Right ventricle myocardium inferior (tissue), 1 donor: Measurements from ENCODE around the gene EIF4E1B. TPM values are rescaled to one million over a fixed set of nuclear protein-coding genes. Genes with fewer than 3 reads are reported as not detected.

Experiments used
- ATAC-seq: fragments of 200-7000 bp; cut with Tn5 transposase; one replicate; pipeline ENCODE4 v1.9.1; 2020; ENCODE audit warnings: mild to moderate bottlenecking, moderate library complexity
- DNase-seq: peaks from one replicate; pipeline ENCODE4 v3.0.0; 2021; ENCODE audit errors: missing footprints
- intact Hi-C: fragments of 100-400 bp; cut with DNase I; formaldehyde crosslinking; loops from one replicate; pipeline ENCODE4 v1.11.0; 2022
- microRNA-seq: library from miRNA; unstranded; fragments of <30 nt; microRNA quantifications from one replicate; pipeline ENCODE4 v1.2.0, GENCODE V29; 2020
- total RNA-seq: library from RNA; stranded (reverse); fragmentation: NEBNext Ultra II Directional; extraction: Animal tissue kit (Norgen Biotek cat#: 25700); gene quantifications from one replicate; pipeline ENCODE4 v1.2.1, GENCODE V29; 2021
- donor health status: DM: no; HTN: yes; CAD: no; lungs with severe emphysema.

The EIF4E1B gene
- total RNA-seq, 1 donor from 2014 or later: not detected

DNA sequence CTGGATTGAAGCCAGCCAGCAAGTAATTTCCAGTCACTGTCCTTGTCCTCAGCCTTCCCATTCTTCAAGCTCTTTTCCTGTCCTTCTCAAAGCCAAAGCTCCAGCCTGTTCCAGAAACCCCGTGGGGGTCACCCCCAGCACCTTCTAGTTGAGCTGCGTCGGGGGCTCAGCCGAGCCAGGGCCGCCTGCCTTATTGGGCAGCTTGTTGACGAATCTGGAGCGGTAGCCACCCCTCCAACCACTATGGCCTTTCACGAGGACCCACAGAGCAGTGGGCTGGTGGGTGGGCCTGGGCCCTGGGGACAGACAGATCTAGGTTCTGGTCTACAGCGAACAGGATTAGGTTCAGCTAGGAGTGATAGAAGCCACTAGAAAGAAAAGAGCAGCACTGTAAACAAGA, 64.2 kb downstream of the EIF4E1B start:
- ATAC-seq: no peak
- DNase-seq: no peak
- intact Hi-C loops: no loop called here

DNA sequence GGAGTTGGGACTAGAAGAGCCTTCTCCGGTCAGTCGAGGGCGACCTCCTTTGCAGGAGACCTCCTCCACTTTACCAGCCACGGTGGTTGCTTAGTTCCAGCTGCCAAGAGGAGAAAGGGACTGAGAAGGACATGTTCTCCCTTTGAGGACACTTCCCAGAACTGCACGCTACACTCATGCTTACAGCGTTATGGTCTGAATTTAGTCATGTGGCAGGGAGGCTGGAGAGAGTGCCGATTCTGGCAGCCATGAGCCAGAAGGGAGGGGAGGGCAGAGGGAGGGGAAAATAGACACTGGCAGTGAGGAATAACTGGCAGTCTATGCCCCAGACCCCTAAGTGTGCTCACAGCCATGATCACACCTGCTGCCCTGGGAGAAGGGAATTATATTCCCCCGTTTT, 64.6 kb downstream of the EIF4E1B start:
- intact Hi-C loops: no loop called here
- peak; percentile 76 for ATAC-seq
- DNase-seq: no peak

Small RNA genes lying within 50 kb of the gene (microRNA-seq; reads per million reads assigned to microRNA genes)
- not detected for gene MIR4281

Other genes with a start within 250 kb of the EIF4E1B start
- 22.6 TPM for gene NOP16, start 242.1 kb upstream of the EIF4E1B start, total RNA-seq
- gene HIGD2A, start 241.9 kb upstream of the EIF4E1B start, total RNA-seq: 218 TPM
- 217 TPM for gene CLTB, start 214.1 kb upstream of the EIF4E1B start, total RNA-seq
- 15.7 TPM for gene FAF2, start 182.3 kb upstream of the EIF4E1B start, total RNA-seq
- gene RNF44, start 93.3 kb upstream of the EIF4E1B start, total RNA-seq: 25.5 TPM
- 0.19 TPM for gene CDHR2, start 81.3 kb upstream of the EIF4E1B start, total RNA-seq
- 0.41 TPM for gene GPRIN1, start 20.5 kb upstream of the EIF4E1B start, total RNA-seq
- not detected for gene SNCB, start 141 bp upstream of the EIF4E1B start, total RNA-seq
- gene TSPAN17, start 16.8 kb downstream of the EIF4E1B start, total RNA-seq: 30.0 TPM
- gene UNC5A, start 179.9 kb downstream of the EIF4E1B start, total RNA-seq: 0.08 TPM